Neural crest cell (in vitro differentiated cells): ENCODE data around the gene BLOC1S5. TPM values are rescaled to one million over a fixed set of nuclear protein-coding genes. Genes with fewer than 3 reads are reported as not detected.

Experiments used
- DNase-seq: peaks from one replicate; pipeline ENCODE4 v3.0.0; 2021; ENCODE audit warnings: low read depth, mixed read lengths, low spot score
- H3K27ac Mint-ChIP-seq: one replicate; pipeline ENCODE4 v1.8.0; 2021; ENCODE audit warnings: mild to moderate bottlenecking, mixed read lengths; ENCODE audit not compliant: unreplicated experiment
- H3K27me3 Mint-ChIP-seq: 2 replicates; pipeline ENCODE4 v1.8.0; 2021; ENCODE audit warnings: low read depth, mild to moderate bottlenecking, mixed read lengths
- H3K36me3 Mint-ChIP-seq: 2 replicates; pipeline ENCODE4 v1.8.0; 2021; ENCODE audit warnings: low read depth, mild to moderate bottlenecking, mixed read lengths
- H3K4me1 Mint-ChIP-seq: 2 replicates; pipeline ENCODE4 v1.8.0; 2021; ENCODE audit warnings: mixed read lengths
- H3K4me3 Mint-ChIP-seq: one replicate; pipeline ENCODE4 v1.8.0; 2021; ENCODE audit warnings: mild to moderate bottlenecking, mixed read lengths
- H3K9me3 Mint-ChIP-seq: 2 replicates; pipeline ENCODE4 v1.8.0; 2021; ENCODE audit warnings: mixed read lengths
- CTCF ChIP-seq: fragments of 200-600 bp; sonication (generic); conservative IDR thresholded peaks from 2 replicates; pipeline ENCODE4 v1.5.0; 2021; ENCODE audit warnings: antibody characterized with exemption, mild to moderate bottlenecking
- total RNA-seq: library from RNA; stranded (reverse); gene quantifications from 2 replicates; pipeline ENCODE4 v1.2.1, GENCODE V29; 2021

The BLOC1S5 gene
- total RNA-seq, 1 donor from 2014 or later: 21.9 TPM

- peaks cover 5% of the 10 kb centered on the region for H3K4me1 Mint-ChIP-seq
- H3K9me3 Mint-ChIP-seq: no peaks in the 10 kb centered on the region
- no peak for DNase-seq
- H3K4me3 Mint-ChIP-seq: no peak overlapping the region
- peaks cover 12% of the 10 kb centered on the region for H3K27me3 Mint-ChIP-seq
- H3K36me3 Mint-ChIP-seq: no peaks in the 10 kb centered on the region
- peak; percentile 73 for TF ChIP-seq CTCF
- no peak overlapping the region for H3K27ac Mint-ChIP-seq
Measured at GRCh38 chr6:8006208-8006607, 58.0 kb downstream of the BLOC1S5 start.

GRCh38 chr6:8005136-8005535, 59.1 kb downstream of the BLOC1S5 start:
- Mint-ChIP-seq H3K9me3 (no peaks in the 10 kb centered on the region), H3K27me3 (peaks cover 12% of the 10 kb centered on the region), H3K4me3 (no peak overlapping the region), H3K27ac (no peak overlapping the region), H3K36me3 (no peaks in the 10 kb centered on the region), H3K4me1 (peaks cover 7% of the 10 kb centered on the region)
- no peak for DNase-seq
- TF ChIP-seq CTCF: no peak

GRCh38 chr6:8000636-8001035, 63.6 kb downstream of the BLOC1S5 start:
- DNase-seq: no peak
- no peak overlapping the region for H3K4me3 Mint-ChIP-seq
- TF ChIP-seq CTCF: no peak
- H3K27me3 Mint-ChIP-seq: peaks cover 15% of the 10 kb centered on the region
- no peaks in the 10 kb centered on the region for H3K9me3 Mint-ChIP-seq
- H3K36me3 Mint-ChIP-seq: no peaks in the 10 kb centered on the region
- peaks cover 4% of the 10 kb centered on the region for H3K4me1 Mint-ChIP-seq
- no peak overlapping the region for H3K27ac Mint-ChIP-seq

GRCh38 chr6:8000188-8000596, 64.0 kb downstream of the BLOC1S5 start:
- DNase-seq: no peak
- Mint-ChIP-seq H3K27ac (no peak overlapping the region), H3K27me3 (peaks cover 15% of the 10 kb centered on the region), H3K4me3 (no peak overlapping the region), H3K4me1 (peaks cover 4% of the 10 kb centered on the region), H3K36me3 (no peaks in the 10 kb centered on the region), H3K9me3 (no peaks in the 10 kb centered on the region)
- TF ChIP-seq CTCF: no peak

GRCh38 chr6:7999201-7999600, 65.0 kb downstream of the BLOC1S5 start:
- no peak overlapping the region for H3K4me3 Mint-ChIP-seq
- no peak overlapping the region for H3K27ac Mint-ChIP-seq
- no peaks in the 10 kb centered on the region for H3K36me3 Mint-ChIP-seq
- no peaks in the 10 kb centered on the region for H3K9me3 Mint-ChIP-seq
- no peak for DNase-seq
- peaks cover 18% of the 10 kb centered on the region for H3K27me3 Mint-ChIP-seq
- peaks cover 4% of the 10 kb centered on the region for H3K4me1 Mint-ChIP-seq
- no peak for TF ChIP-seq CTCF
